GM19438 (cell line): Measurements from ENCODE around the gene LEAP2.

Experiments used
- ATAC-seq: cut with Tn5 transposase; IDR thresholded peaks from one replicate; pipeline ENCODE4 v1.9.1; 2021; ENCODE audit warnings: low read depth; ENCODE audit not compliant: unreplicated experiment

The LEAP2 gene

GRCh38 chr5:132876020-132876759, 2.7 kb downstream of the LEAP2 start:
- no peak for ATAC-seq

- no peak for ATAC-seq
Observed at GRCh38 chr5:132877466-132877865, 4.0 kb downstream of the LEAP2 start.

DNA sequence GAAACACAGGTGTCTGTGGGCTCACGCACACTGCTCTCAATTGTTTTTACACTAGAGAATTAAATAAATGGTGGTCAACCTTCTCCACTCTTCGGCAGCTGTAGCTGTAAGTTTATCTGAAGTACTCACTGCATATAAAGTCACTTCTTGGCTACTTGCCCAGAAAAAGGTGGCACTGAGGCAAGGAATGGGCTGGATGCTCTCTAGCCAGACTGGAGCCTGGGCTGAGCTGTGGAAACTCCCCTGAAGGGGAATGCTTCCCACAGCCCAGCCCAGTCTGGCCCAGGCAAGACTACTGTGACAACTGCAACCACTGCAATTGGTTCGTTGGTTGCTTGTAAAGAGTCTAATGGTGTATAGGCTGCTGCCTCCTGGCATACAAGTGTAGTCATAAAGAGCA, 4.5 kb downstream of the LEAP2 start:
- ATAC-seq, result no peak

GRCh38 chr5:132883261-132883834, 9.9 kb downstream of the LEAP2 start:
- no peak for ATAC-seq

DNA sequence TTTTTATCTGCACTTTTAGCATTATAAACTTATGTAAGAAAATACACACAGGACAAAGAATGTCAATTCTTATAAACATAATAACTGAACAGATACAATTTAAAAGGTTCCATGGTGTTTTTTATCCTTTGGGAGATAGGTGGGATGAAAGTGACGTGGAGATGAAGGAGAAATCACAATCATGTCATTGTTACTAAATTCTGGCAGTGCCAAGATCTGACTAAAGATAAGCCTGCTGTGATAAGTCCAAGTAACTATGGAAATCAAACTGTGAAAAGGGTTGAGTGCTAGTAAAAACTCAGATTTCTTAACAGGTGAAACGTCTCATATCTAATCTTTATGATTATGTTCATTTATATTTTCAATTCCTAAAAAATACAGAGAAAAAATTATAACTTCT, 11.1 kb downstream of the LEAP2 start:
- no peak for ATAC-seq

GRCh38 chr5:132886064-132886823, 12.8 kb downstream of the LEAP2 start:
- ATAC-seq, result no peak

DNA sequence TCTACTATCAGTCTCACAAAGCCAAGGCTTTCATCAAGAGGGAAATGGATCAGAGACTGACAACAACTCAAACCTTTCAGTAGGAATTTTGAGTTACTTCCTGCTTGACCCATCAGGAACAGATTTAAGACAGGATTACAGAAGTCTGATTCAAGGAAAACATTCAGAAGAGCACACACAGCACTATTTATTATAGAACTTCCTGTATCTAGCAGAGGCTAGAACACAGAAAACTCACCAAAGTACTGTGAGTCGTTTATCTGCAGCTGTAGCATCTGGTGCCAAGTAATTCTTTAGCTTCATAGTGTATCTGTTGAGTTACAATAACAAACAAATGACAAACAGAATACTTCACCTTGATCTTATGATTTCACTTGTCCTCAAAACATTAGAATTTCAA, 13.8 kb downstream of the LEAP2 start:
- no peak for ATAC-seq

DNA sequence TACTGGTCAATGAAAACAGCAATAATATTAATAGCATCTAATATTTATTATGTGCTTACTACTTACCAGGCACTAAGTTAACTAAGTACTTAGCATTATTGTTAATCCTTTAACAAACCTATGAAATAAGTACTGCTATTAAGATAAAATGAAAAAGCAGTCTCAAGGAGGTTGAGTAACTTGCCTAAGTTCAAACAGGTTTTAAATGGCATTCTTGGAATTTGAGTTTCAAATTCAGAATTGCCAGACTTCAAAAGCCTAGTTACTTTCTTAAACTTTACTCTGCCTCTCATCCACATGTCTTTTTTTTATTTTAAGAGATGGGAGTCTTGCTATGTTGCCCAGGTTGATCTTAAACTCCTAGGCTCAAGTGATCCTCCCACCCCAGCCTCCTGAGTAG, 16.0 kb downstream of the LEAP2 start:
- no peak for ATAC-seq

DNA sequence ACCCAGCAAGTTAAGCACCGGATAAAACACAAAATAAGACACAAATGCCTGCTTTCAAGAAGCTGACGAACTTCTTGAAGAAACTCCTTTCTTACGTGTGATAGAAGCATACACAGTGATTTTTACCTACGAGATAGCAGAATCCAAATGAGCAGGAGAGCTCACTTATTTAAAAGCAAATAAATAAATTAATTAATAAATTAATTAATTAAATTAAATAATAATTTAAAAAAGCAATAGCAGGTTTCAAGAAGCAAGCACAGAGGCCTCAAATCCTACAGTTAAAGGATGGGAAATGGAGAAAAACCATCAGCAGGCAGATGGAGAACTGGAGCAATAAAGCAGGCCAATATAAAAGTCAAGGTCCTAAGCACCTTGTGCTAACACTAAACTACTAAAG, 17.3 kb downstream of the LEAP2 start:
- no peak for ATAC-seq

DNA sequence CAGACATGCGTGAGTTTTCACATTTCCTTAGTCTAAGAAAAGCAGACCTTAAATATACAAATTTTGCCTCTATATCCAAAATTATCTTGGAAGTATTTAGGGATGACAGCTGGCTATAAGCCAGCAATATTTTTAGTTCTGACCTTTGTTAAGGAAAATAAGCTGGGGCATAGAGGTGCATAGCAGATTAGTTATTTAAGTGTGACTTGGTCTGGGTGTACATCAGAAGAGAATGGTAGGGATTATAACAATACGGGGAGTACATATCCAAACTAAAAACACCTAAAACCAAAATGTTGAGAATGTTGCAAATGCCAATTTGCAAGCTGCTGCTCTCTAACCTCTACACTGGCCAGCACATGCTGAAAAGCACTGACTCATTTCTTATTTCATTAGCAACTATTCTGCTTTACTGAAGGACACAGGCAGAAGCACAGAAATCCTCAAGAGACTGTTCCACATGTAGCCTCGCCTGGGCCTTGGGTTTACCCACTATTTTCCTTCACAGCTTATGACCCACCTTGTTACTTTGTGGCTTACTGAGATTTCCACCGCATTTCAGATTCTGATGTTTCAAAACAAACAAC, 22.3 kb downstream of the LEAP2 start:
- ATAC-seq, result no peak

- ATAC-seq, result no peak
Observed at GRCh38 chr5:132896685-132897084, 23.2 kb downstream of the LEAP2 start.

- ATAC-seq, result no peak
Observed at GRCh38 chr5:132898094-132898493, 24.6 kb downstream of the LEAP2 start.

- no peak for ATAC-seq
Observed at GRCh38 chr5:132901036-132901435, 27.6 kb downstream of the LEAP2 start.

DNA sequence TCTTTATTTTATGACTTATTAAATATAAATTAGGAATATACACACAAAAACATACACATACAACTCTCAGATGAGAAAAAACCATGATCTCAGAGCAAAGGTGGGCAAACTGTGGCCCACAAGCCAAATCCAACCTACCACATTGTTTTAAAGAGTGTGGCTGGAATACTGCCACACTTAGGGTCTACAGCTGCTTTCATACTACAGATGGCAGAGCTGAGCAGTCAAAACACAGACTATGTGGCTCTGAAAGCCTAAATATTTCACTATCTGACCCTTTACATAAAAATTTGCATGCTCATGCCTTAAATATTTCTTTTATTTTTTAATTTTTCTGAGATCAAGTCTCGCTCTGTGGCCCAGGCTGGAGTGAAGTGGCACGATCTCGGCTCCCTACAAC, 28.3 kb downstream of the LEAP2 start:
- no peak for ATAC-seq

DNA sequence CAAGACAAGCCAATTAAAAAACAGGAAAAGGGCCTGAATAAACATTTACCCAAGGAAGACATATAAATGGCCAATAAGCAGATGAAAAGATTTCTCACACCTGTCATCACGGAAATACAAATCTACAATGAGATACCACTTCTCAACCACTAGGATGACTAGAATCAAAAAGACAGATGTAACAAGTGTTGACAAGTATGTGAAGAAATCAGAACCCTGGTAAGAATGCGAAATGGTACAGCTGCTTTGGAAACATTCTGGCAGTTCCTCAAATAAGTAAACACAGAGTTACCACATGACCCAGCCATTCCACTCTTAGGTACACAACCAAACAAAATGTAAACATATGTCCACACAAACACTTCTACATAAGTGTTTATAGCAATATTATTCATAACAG, 32.5 kb downstream of the LEAP2 start:
- ATAC-seq, result no peak

GRCh38 chr5:132907161-132907560, 33.7 kb downstream of the LEAP2 start:
- ATAC-seq, result no peak

- ATAC-seq, result no peak
Observed at GRCh38 chr5:132909702-132910101, 36.2 kb downstream of the LEAP2 start.

DNA sequence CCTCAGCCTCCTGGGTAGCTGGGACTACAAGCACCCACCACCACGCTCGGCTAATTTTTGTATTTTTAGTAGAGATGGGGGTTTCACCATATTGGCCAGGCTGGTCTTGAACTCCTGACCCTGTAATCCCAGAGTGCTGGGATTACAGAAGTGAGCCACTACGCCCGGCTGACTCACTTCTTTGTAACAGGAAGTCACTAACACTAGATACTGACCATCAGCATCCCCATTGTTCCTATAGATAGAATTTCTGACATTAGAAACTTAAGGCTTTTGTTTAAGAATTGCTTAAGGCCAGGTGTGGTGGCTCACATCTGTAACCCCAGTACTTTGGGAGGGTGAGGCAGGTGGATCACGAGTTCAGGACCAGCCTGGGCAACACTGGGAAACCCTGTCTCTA, 42.2 kb downstream of the LEAP2 start:
- no peak for ATAC-seq

DNA sequence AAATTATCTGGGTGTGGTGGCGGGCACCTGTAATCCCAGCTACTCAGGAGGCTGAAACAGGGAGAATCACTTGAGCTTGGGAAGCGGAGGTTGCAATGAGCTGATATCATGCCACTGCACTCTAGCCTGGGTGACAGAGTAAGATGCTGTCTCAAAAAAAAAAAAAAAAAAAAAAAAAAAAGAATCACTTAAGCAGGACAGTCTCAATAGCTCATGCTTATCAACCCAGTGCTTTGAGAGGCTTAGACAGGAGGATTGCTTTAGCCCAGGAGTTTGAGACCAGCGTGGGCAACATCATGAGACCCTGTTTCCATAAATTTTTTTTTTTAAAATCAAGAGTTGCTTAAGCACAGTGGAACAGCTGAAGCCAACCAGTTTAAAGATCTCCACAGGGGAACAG, 42.6 kb downstream of the LEAP2 start:
- ATAC-seq, result no peak
